NCI-H2196 treated with DMSO at 0.1 percent for 48 hours (cell line): ENCODE results near the gene LHX6.

Experiments
- DNase-seq: peaks from one replicate; lab custom pipeline; 2025; ENCODE audit not compliant: unreplicated experiment; lab: John Stamatoyannopoulos, UW

Gene LHX6

DNA sequence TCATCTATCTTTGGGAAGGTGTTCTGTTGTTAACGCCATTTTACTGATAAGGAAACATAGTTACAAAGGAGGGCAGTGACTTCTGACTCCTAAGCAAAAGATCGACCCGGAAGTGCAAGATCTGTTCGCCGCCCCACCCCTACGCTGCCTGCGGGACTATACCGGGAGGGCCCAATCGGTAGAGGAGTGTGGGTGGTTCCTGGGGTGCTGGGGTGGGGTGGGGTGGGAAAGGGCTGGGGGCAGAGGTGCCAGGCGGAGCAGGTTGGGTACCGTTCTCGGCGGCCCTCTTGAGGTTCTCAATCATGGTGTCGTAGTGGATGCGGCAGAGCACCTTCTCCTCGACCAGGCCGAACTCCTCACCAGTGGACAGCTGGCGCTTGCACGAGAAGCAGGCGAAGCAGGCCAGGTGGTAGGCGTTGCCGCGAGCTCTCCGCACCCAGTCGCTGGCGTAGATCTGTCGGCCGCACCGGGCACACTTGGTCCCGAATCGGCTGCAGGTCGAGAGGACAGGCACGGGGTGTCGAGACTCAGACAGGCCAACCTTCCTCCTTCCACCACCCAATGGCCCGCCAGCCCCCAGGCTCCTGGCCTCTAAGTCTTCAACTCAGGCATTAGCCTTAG is 11.8 kb downstream of the LHX6 start:
- DNase-seq: no peak

DNA sequence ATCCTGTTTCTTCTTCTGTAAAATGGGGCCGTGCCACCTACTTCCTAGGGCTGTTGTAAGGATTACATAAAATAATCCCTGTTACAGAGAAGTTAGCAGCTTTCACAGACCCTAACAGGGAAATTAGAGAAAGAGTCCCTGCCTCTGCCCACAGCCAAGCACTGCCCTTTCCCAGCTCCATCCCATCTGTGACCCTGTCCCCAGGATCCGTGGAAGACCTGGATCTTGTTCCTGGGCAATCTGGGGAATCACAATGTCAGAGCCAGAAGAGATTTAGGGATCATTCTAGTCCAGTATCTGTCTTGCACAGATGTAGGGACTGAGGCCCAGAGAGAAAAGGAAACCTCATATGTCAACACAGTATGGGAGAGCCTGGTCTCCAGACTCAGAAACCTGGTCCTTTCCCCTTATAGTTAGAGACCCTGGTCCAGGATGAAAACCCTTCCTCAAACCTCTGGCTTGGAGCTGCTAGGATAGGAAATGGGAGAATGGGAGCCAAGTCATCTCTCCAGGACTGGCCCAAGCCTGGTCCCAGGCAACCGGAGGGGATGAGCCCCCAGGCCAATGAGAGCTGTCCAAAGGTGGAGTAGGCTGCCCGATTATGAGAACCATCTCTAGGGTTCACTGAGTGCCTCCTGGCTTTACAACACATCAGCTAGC is 12.5 kb downstream of the LHX6 start:
- no peak for DNase-seq

DNA sequence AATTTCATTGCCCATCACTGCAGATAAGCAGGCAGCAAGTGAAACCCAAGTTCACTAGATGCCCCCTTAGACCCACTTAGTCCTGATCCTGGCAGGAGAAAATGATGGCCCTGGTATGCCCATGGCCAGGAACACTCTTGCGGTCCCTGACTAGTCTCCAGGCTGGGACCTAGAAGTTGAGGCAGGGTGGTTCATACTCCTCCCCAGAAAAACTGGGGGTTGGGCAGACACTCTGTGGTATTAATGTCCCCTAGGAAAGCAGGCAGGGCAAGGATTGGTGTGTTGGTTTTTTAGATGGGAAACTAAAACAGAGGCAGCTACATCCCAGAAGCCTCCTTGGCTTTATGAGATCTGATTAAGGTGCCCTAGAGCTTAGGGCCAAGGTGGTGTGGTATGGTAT is 13.1 kb downstream of the LHX6 start:
- DNase-seq: no peak

DNA sequence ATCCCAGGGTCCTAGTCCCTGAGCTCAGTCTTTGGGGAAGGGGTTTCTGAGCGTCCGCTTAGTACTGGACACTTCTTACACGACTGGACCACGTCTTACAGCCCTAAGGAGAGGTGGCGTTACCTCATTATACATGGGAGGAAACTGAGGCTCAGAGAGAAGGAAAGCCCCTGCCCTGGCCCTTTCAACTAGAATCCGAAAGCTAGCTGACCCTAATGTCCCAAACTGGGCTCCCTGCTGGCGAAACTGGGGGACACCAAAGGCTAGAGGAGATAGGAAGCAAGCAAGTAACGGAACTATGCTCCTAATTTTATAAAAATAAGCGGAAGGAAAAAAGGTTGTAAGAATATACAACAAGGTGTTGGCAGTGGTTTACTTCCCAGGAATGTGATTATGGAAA is 14.2 kb downstream of the LHX6 start:
- no peak for DNase-seq

DNA sequence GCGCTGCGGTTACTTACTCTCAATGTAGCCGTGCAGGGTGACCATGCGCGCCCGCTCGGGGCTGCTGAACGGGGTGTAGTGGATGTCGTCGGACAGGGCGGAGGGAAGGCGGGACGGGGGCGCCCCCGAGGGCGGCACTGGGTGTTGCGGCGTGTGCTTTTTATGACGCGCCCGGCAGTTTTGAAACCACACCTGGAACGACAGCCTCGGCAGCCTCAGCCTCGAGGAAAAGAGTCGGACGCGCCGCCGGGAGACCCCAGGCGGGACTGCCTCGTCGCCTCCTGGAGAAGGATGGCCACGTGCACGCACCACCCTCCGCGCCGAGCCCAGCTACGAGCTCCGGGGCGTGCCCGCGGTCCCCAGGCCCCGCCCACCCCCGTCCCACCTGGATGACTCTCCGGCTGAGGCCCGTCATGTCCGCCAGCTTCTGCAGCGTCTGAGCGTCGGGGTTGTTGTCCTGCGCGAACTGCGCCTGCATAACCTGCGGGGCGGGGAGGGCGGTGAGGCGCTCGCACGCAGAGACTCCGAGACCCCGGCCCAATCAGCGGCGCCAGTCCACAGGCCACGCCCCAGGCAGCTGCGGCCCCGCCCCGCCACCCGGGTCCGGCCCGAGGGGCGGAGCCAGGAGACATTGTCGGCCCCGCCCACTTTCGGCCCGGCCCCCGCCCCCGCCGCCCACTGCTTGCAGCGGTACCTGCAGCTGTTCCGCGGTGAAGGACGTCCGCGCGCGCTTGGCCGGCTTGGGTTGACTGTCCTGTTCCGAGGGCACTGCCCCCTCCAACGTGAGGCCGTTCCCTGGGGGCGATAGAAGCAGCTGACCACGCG is 15.0 kb downstream of the LHX6 start:
- peak; percentile 96 for DNase-seq

DNA sequence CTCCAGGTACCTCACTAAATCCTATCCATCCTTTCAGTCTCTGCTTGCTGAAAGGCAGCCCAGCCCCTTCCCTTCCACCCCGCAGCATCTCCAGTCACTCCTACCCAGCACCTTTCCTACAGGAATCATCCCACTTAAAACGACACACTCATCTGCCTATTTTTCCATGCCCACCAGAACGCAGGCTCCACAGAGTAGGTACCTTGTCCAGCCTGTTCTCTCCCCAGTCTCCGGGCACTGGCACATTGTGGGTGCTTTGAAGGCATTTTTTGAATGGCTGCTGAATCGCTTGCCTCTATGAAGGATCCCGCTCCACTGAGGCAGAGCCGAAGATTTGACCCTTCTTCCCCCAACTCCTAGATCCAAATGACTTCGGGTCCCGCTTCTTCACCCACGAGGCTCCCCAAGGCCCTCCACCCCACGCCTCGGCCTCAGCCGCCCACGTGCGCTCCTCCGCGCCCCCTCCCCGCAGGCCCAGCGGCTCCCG is 15.6 kb downstream of the LHX6 start:
- no peak for DNase-seq

DNA sequence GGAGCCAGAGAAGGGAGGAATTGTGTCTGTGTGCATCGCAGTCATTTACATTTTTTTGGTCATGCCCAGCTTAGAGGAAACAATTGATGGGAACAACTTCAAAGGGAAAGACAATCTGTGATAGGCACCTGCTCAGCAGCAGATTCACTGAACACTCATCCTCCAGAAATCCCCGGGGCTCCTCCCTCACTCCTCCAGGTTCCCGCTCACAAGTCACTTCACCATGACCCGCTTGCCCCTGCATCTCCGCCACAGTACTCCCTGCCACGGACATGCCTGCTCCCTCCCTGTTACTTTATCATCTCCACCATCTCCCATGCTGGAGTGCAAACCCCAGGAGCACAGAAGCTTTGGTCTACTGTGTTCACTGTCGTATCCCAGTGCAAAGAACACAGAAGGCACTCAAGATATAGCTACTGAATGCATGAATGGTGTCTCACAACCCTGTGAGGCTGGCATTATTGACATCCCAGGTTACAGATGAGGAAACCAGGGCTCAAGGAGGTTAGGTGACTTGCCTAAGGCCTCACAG is 16.2 kb downstream of the LHX6 start:
- DNase-seq: no peak

DNA sequence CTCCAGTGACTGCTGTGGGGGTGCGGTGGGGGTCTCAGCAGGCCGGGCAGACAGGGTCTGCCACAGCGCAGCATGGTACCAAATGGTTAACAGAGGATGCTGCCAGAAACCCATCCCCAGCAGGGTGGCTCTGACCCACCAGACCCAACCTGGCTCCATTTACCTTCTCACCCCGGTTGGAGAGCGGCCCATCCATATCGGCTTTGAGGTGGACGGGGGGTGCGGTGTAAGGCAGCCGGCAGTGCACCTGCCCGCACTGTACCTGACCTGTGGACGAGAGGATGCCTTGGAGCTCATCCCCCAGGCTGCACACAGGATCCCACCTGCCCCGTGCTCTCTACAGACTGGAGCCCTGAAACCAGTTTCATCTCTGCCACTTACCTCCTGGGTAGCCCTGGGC is 19.3 kb downstream of the LHX6 start:
- DNase-seq: no peak

DNA sequence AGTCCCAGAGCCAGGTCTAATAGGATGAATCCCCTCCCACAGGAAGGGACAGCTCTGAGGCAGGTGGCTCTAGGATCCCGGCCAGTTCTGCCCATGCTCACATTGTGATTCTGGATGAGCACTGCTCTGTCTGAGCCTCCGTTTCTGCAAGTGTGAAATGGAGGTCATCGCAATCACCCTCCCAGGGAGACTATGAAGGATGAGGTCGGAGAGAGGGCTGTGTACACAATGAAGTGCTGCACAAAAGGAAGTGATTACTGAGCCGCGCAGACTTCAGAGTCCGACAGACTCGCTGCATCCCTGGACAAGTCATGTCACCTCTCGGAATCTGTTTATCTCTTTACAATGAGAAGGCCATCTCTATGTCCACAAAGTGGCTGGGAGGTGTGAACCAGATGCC is 21.7 kb downstream of the LHX6 start:
- no peak for DNase-seq

DNA sequence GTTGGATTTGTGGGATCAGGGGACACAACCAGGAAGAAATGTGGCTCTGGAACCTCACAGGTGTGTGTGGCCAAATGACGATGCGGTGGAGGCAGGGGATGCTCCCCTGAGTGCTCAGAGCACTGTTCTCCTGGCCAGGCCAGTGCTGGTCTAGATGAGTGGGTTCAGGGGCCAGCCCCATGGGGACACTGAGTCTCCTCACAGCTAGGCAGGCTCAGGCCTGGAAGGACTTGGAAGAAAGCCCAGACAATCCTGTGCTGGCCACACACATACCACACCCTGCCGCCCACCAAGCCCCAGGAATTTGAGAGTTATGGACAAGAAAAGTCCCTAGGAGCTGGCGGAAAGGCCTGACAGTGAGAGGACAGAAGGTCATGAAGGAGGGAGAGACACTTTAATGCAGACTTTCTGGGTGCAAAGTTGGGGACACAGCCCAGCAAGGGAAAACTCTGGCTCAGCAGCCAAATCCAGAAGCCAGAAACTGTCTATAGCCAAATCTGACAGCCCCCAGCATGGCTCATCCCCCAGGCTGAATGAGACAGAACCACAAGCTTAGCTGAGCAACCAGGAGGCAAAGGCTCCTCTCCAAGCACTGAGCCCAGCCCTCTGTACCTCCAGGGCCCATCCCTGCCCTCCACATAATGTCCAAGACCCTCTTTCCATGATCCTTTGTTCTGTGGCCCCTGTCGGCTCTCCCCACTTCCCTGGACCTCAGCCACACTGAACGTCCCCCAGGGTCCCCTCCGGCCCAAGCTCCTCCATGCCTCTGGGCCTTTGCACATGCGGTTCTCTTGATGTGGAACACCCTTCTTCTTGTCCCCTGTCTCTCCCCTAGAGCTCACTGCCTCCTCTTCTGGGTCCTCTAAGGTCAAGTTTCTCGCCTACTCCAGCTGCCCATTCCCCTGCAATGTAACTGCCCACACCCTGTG is 22.4 kb downstream of the LHX6 start:
- DNase-seq: no peak

DNA sequence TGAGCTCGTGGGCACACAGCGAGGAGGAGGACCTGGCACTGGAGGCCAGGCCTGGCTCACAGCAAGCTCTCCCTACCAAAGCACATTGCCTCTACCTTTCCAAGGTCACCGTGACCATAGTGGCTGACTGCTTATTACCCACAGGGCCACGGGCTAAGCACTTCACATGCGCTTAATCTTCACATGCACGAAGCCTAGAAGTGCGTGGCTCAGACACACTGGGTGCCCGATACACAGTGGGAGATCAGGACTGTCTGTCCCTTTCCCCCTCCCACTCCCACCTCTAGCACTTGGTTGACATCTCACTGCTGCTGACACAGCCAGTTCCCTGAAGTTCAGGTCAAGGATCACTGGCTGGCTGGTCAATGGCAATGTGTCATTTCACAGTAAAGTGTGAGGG is 23.6 kb downstream of the LHX6 start:
- DNase-seq: no peak

DNA sequence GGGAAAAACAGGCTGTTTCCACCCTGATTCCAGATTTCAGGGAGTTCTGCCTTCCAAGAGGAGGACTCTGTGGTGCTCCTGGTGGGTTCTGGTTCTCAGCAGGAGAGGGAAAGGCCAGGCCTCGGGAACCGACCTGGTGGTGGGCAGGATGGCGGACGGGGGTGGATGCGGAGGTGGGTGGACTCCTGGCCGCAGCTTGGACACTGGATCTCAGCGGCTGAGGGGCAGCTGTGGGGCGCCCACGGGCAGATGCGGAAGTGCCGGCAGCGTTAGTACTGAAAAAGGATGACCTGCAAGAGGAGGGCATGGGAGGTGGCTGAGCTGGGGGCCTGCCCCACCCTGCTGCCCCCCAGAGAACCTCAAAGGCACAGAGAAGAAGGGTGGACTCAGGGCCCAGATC is 24.3 kb downstream of the LHX6 start:
- no peak for DNase-seq

DNA sequence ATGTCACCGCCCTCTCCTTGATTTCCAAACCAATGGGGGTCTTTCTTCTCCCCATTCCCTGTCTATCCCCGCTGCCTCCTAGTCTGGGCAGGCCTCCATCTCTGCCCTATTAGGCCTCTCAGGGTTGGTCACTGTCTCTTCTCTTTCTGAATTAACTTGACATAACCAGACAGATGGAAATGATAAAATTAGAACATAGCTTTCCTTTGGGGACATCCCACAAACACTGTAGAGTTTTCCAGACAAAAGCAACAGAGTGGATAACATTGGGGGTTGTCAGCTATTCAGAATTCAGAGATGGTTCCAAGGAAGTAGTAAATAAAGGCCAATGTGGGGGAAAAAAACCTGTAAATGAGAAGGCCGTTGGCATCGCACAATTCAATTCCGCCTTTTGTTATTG is 24.7 kb downstream of the LHX6 start:
- DNase-seq: no peak

DNA sequence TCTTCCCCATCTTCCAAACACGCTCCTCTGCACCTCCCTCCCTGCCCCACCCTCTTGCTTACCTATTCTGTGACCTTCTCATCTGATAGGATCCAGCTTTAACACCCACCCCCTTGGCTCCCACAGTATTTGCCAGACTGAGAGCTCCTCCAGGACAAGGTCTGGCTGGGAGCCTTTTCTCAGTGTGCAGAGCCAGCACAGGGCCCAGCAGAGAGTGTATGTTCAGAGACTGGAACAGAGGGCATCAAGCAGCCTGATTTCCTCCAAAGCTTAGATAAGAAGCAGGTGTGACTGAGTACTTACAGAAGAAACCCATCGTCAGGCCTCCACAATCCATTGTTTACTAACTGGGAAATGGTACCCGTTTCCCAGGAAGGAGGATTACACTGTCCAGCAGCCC is 26.6 kb downstream of the LHX6 start:
- DNase-seq: no peak

DNA sequence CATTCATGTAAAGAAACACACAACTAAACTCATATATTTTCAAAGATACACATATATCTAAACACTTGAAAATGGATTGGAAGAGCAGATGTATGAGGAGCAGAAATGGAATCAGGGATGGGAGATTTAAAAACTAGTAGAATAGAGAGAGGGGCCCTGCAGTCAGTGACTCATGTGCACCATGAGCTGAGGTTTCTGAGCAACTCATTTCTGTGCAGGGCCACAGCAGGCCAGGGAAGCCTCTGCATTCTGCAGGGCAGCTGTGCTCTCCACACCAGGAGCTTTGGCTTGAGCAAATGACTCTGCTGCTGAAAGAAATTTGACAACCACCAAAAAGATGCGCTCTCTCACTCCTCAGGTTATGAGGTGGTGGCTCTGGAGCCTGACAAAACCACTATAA is 27.1 kb downstream of the LHX6 start:
- no peak for DNase-seq

DNA sequence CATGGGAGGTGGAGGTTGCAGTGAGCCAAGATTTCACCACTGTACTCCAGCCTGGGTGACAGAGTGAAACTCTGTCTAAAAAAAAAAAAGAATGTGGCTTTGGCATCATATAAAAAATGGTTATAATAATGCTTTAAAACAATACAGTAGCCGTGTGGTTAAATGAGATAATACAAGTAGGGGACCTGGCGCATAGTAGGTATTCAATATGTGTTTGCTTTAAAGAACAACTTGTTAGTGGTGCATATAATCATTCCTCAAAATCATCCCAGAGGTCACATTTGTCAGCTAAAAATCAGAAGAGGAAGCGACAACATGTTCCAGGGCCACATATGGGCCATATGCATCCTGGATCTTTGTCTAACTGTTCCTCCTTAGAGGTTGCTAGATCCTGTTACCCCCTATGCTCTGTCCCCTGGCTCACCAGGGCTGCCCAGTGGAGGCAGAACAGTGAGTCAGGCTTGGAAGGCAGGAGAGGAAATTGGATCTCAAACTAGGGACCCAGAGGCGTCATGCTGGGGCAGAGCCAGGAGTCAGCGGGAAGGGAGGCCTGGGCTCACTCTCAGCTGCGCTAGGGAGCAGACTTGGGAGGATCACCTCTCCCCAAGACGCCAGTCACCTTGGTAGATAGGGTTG is 27.7 kb downstream of the LHX6 start:
- DNase-seq: no peak

DNA sequence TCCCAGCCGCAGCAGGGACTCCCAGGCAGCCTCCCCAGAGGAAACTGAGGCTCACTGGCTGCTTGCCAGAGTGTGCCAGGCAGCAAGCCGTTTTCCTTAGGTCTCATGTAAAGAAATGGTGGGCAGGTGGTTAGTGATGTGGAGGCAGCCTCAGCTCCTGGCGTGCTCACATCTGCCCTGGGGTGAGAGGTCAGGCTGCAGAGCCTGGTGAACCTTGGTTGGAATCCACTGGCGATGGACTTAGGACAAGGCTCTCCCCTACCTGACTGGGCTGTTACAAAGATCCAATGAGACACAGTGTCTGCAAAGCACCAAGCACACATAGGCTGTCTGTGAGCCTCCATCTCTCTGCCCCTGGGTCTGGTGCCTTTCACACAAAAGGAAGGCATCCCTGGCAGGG is 30.9 kb downstream of the LHX6 start:
- DNase-seq: no peak

DNA sequence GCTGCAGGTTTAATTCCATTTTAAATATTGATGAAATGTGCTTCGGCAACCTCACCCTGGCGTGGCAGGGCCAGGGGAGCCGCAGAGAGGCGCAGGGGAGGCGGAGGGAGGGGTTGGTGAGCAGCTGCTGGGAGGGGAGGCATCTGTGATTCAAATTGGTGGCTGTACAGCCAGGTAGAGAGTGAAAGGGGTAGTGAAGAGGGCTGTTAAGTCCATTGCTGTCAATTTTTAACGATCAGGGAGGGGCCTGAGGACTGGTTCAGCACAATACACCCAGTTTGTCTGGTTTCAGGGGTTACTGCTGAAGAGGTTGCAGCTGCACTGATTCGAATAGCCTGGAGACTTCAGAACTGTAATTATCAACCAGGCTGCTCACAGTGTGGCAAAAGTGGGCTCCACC is 31.3 kb downstream of the LHX6 start:
- no peak for DNase-seq

DNA sequence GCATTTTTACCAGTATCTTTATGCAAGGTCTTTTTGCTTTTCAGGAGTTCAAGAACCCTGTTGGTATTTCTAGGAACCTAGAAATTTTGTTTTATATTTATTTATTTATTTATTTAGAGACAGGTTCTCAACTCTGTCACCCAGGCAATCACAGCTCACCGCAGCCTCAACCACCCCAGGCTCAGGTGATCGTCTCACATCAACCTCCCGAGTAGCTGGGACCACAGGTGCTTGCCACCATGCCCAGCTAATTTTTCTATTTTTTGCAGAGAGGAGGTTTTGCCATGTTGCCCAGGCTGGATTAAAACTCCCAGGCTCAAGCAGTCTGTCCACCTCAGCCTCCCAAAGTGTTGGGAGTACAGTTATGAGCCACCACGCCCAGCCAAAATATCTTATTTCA is 32.9 kb downstream of the LHX6 start:
- DNase-seq: no peak

DNA sequence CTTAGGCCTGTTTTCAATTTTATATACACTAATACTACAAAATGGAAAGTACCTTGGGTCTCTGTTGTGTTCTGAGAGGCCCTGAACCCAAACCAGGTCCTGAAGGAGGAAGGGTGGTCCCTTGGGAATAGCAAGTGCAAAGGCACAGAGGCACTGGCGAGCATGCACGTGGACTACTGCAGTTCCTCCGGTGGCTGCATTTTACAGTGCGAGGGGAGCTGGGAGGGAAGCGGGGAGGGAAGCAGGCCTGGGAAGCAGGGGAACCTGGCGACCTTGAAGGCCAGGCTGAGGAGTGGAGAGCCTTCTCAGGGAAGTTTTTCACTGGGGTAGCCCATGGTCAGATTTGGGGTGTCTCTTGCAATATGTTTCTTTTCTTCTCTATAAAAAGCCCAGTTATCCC is 35.1 kb downstream of the LHX6 start:
- no peak for DNase-seq
